ENCODE data around the gene ZFHX3. TPM values are rescaled to one million over a fixed set of nuclear protein-coding genes. Genes with fewer than 3 reads are reported as not detected.

ZFHX3 gene
- total and polyA plus RNA-seq, 2 of the 8 experiments (the other 6 are each of a cell fraction or from before 2014, with no cell fraction given): 0.08 to 0.99 TPM

- H3K23ac ChIP-seq (ENCODE audit: insufficient read length): peak overlapping the region; percentile 39
- POLR2A ChIA-PET (ENCODE audit: partially characterized antibody): interaction anchor here (1.2 kb wide), 1 partner anchor 8 kb away, joined by 3 read pairs; no protein-coding TSS in a partner anchor
- H4K5ac ChIP-seq (ENCODE audit: insufficient read length, low read depth, low read length): no peak overlapping the region
- no peaks in the 10 kb centered on the region for H3K79me1 ChIP-seq (ENCODE audit: low read depth, low read length)
- FAIRE-seq: no peak
- CTCF ChIA-PET (ENCODE audit: partially characterized antibody): interaction anchor here (1.0 kb wide), 1 partner anchor 31 kb away, joined by 3 read pairs; no protein-coding TSS in a partner anchor
- no peak overlapping the region for H3K9ac ChIP-seq (replicated peaks in 1 of 4; ENCODE audit: extremely low read depth in 1 of 4, low read depth in 3 of 4, low read length in 3 of 4)
- no peaks in the 10 kb centered on the region for H3K27me3 ChIP-seq (replicated peaks in 1 of 4; ENCODE audit: control insufficient read depth in 3 of 4, extremely low read depth in 1 of 4, insufficient read depth in 3 of 4, low read length in 3 of 4)
- no peak overlapping the region for H2BK15ac ChIP-seq (ENCODE audit: low read length)
- H3K4me1 ChIP-seq (replicated peaks in 1 of 4; ENCODE audit: control insufficient read depth in 3 of 4, insufficient read depth in 4 of 4, low read length in 3 of 4): no peaks in the 10 kb centered on the region
- no peak overlapping the region for H3K27ac ChIP-seq (ENCODE audit: low read depth, low read length)
- H2BK5ac ChIP-seq (ENCODE audit: low read depth, low read length): no peak overlapping the region
- no peaks in the 10 kb centered on the region for H3K36me3 ChIP-seq (ENCODE audit: control insufficient read depth in 2 of 4, insufficient read depth in 4 of 4, low read length in 3 of 4)
- no peak overlapping the region for H3K56ac ChIP-seq (replicated peaks; ENCODE audit: insufficient read length, low read depth, low read length)
- no peak for DNase-seq (ENCODE audit: low read depth in 1 of 2, low spot score in 2 of 2)
- peaks cover 0 to 2% of the 10 kb centered on the region in 2 experiments for H4K20me1 ChIP-seq (replicated peaks in 1 of 2; ENCODE audit: control insufficient read depth in 1 of 2, insufficient read depth in 2 of 2, low read length in 2 of 2)
- no peak overlapping the region for H2BK20ac ChIP-seq (ENCODE audit: low read length)
- no peak overlapping the region for H3K4me3 ChIP-seq (ENCODE audit: extremely low read depth in 1 of 4, insufficient read depth in 2 of 4, low read depth in 3 of 4, low read length in 4 of 4)
- TF ChIP-seq EGR1 (IDR thresholded peaks at IDR 0.05; ENCODE audit: borderline replicate concordance, low read depth, low read length): no peak
- no peak for TF ChIP-seq TEAD4 (IDR thresholded peaks at IDR 0.05; ENCODE audit: low read depth, low read length)
- no peak for TF ChIP-seq RFX5 (IDR thresholded peaks at IDR 0.05; ENCODE audit: borderline replicate concordance, low read depth, low read length)
- TF ChIP-seq EZH2 (IDR thresholded peaks at IDR 0.05; ENCODE audit: low read depth, low read length, severe bottlenecking): no peak
- no peak for TF ChIP-seq RBBP5 (IDR thresholded peaks at IDR 0.05; ENCODE audit: borderline replicate concordance, low read depth, low read length)
- TF ChIP-seq PHF8 (conservative IDR thresholded peaks at IDR 0.05; ENCODE audit: low read depth, low read length): no peak
- TF ChIP-seq MAFK (IDR thresholded peaks at IDR 0.05; ENCODE audit: low read depth, low read length): no peak
- TF ChIP-seq GTF2F1 (IDR thresholded peaks at IDR 0.05; ENCODE audit: borderline replicate concordance, low read depth, low read length): no peak
- TF ChIP-seq TAF1 (IDR thresholded peaks at IDR 0.05; ENCODE audit: low read depth, low read length): no peak
- no peak overlapping the region for H2BK120ac ChIP-seq (replicated peaks; ENCODE audit: low read depth, low read length)
- no peak overlapping the region for H4K8ac ChIP-seq (ENCODE audit: extremely low read depth, insufficient read depth, low read length)
- peaks cover 3% of the 10 kb centered on the region; the same call in 1 of the 2 replicates for H3K23me2 ChIP-seq (ENCODE audit: low read depth, low read length)
- H2AFZ ChIP-seq (ENCODE audit: low read length): no peak overlapping the region
- WGBS, 2 experiments (ENCODE audit: extremely low coverage in 1 of 2, insufficient coverage in 1 of 2, insufficient read length in 1 of 2, insufficient replicate concordance in 2 of 2, low coverage in 1 of 2, low lambda C conversion rate in 2 of 2, missing lambda C conversion rate in 1 of 2): 85% methylated on average over 14 of the region's 14 CpGs; no CpG with 5 or more reads in 1 of the 2 experiments
- H3K4ac ChIP-seq (replicated peaks; ENCODE audit: insufficient read length, low read depth, low read length): peak overlapping the region; percentile 60
- peaks cover 0 to 2% of the 10 kb centered on the region in 2 experiments; a peak in 1 of 4 replicates for H3K9me3 ChIP-seq (ENCODE audit: insufficient read depth in 2 of 2, low read depth in 1 of 2, low read length in 1 of 2)
- no peak overlapping the region for H3K18ac ChIP-seq (ENCODE audit: extremely low read depth, low read length)
- no peak overlapping the region for H4K91ac ChIP-seq (replicated peaks; ENCODE audit: insufficient read length, low read length)
- no peak overlapping the region for H3K4me2 ChIP-seq (ENCODE audit: insufficient read depth in 1 of 2, low read depth in 2 of 2, low read length in 2 of 2)
- peak overlapping the region; percentile 53; the same call in 1 of the 2 replicates for H2AK5ac ChIP-seq (ENCODE audit: low read depth, low read length)
- no peak overlapping the region for H3K14ac ChIP-seq (ENCODE audit: insufficient read length)
- no peak overlapping the region for H2BK12ac ChIP-seq (ENCODE audit: low read depth, low read length)
- no peaks in the 10 kb centered on the region; a peak in 1 of 4 replicates for H3K79me2 ChIP-seq (ENCODE audit: control insufficient read depth in 1 of 2, insufficient read depth in 2 of 2, low read length in 2 of 2)
Measured at GRCh38 chr16:72887537-72887936, 160.4 kb downstream of the ZFHX3 start.
